ENCODE results near the gene ZNF292.

GRCh38 chr6:87176493-87176892 lies 21.1 kb downstream of the ZNF292 start:
- TF ChIP-seq CTCF (IDR thresholded peaks at IDR 0.05) (no peak), POLR2A (IDR thresholded peaks at IDR 0.05) (no peak)

All from stomach (tissue), 4 donors.